Gastrocnemius medialis (tissue), 4 donors: ENCODE measurements around the gene KHNYN. TPM values are rescaled to one million over a fixed set of nuclear protein-coding genes. Genes with fewer than 3 reads are reported as not detected.
A peak's percentile ranks its signal among the peaks of the same experiment; 100 is the strongest.

Experiments
- ATAC-seq, 2 donors: fragments of 150-250 bp; one replicate each; pipeline ENCODE4 v1.9.1; 2016
- DNase-seq, 2 donors: peaks; one replicate each; pipeline ENCODE4 v3.0.0-alpha.2; 2019
- H3K27ac ChIP-seq, 4 donors: fragments of 200-600 bp; sonication (generic); 1 replicate in 1 of 4; 2 replicates in 3 of 4; pipeline ENCODE4 v1.5.1; 2016 to 2018; ENCODE audit warnings: mild to moderate bottlenecking in 2 of 4, moderate library complexity in 1 of 4
- H3K27me3 ChIP-seq, 3 donors: fragments of 200-600 bp; sonication (generic) in 2 of 3; 1 replicate in 1 of 3; 2 replicates in 2 of 3; pipeline versions ENCODE4 v1.5.1 to v1.6.0; 2016 to 2019; ENCODE audit warnings: mild to moderate bottlenecking in 1 of 3, moderate library complexity in 1 of 3
- H3K36me3 ChIP-seq, 2 donors: fragments of 200-600 bp; sonication (generic) in 1 of 2; one replicate each; pipeline ENCODE4 v1.5.1; 2017 to 2018
- H3K4me1 ChIP-seq, 2 donors: fragments of 200-600 bp; sonication (generic) in 1 of 2; one replicate each; pipeline ENCODE4 v1.5.1; 2016 to 2017; ENCODE audit warnings: mild to moderate bottlenecking in 2 of 2
- H3K4me3 ChIP-seq, 4 donors: fragments of 200-600 bp; sonication (generic) in 3 of 4; 1 replicate in 1 of 4; 2 replicates in 3 of 4; pipeline ENCODE4 v1.5.1; 2016 to 2019; ENCODE audit warnings: mild to moderate bottlenecking in 2 of 4
- H3K9me3 ChIP-seq, 3 donors: fragments of 200-600 bp; sonication (generic) in 2 of 3; 1 replicate in 1 of 3; 2 replicates in 2 of 3; pipeline ENCODE4 v1.5.1; 2016 to 2019
- CTCF ChIP-seq, 5 experiments: fragments of 450-650 bp in 3 of 5; fragments of 200-600 bp in 2 of 5; sonication (generic) in 2 of 5; IDR thresholded peaks in 4 of 5; conservative IDR thresholded peaks in 1 of 5; 1 replicate in 4 of 5; 2 replicates in 1 of 5; pipeline ENCODE4 v1.5.1; 2016 to 2019; ENCODE audit warnings: antibody characterized with exemption in 5 of 5, mild to moderate bottlenecking in 3 of 5, moderate library complexity in 3 of 5
- POLR2A ChIP-seq, 2 donors: fragments of 450-650 bp; IDR thresholded peaks; one replicate each; pipeline ENCODE4 v1.6.1; 2017; ENCODE audit warnings: antibody characterized with exemption in 2 of 2, mild to moderate bottlenecking in 2 of 2, moderate library complexity in 2 of 2
- in situ Hi-C, 4 donors: fragments of 200-750 bp; cut with MboI; loops; one replicate each; pipeline versions ENCODE4 v1.15.0 to v1.8.0; 2017; ENCODE audit warnings: low sequenced_read_pairs in 4 of 4
- intact Hi-C: fragments of 100-400 bp; cut with DNase I; formaldehyde crosslinking; loops from one replicate; pipeline ENCODE4 v1.15.1; 2023; ENCODE audit warnings: low total_unique reads
- total RNA-seq, 4 donors: library from RNA; depleted of rRNA; stranded (reverse); fragments of >200 nt; gene quantifications; one replicate each; pipeline versions ENCODE4 v1.1.0 to v1.2.3, GENCODE V29; 2016

KHNYN gene
- total RNA-seq, 4 donors from 2014 or later, result 35.1 to 50.5 (median 44.7) TPM

- TF ChIP-seq CTCF (IDR thresholded peaks at IDR 0.05 in 4 of 5, conservative IDR thresholded peaks at IDR 0.05 in 1 of 5), result no peak
- TF ChIP-seq POLR2A (IDR thresholded peaks at IDR 0.05), result no peak
- DNase-seq, result no peak
- peak overlapping the region; percentile 55 to 73 (median 70) for H3K27ac ChIP-seq
- H3K4me1 ChIP-seq, result peaks cover 12 to 27% of the 10 kb centered on the region in 2 donors
- in situ Hi-C loops (no loop called here), intact Hi-C loops (loop anchor here (5.0 kb wide), 1 partner anchor 33 kb away; the partner anchor contains the start of gene NFATC4)
- H3K27me3 ChIP-seq, result peaks cover 0 to 10% (median 0%) of the 10 kb centered on the region in 3 donors
- no peak for ATAC-seq
- H3K36me3 ChIP-seq, result no peaks in the 10 kb centered on the region
- no peaks in the 10 kb centered on the region for H3K9me3 ChIP-seq
- H3K4me3 ChIP-seq, result peak overlapping the region in 3 of 4 donors; percentile 57 to 69 (median 60)
Measured at GRCh38 chr14:24399999-24400718, 29.6 kb upstream of the KHNYN start.

GRCh38 chr14:24401810-24402702 lies 27.7 kb upstream of the KHNYN start:
- TF ChIP-seq POLR2A (IDR thresholded peaks at IDR 0.05), result no peak
- no peak for TF ChIP-seq CTCF (IDR thresholded peaks at IDR 0.05 in 4 of 5, conservative IDR thresholded peaks at IDR 0.05 in 1 of 5)
- H3K4me3 ChIP-seq, result no peak overlapping the region
- peak overlapping the region in 2 of 4 donors; percentile 16 to 32 for H3K27ac ChIP-seq
- H3K4me1 ChIP-seq, result peaks cover 12 to 27% of the 10 kb centered on the region in 2 donors
- no peaks in the 10 kb centered on the region for H3K36me3 ChIP-seq
- ATAC-seq, result no peak
- DNase-seq, result no peak
- peaks cover 0 to 10% (median 0%) of the 10 kb centered on the region in 3 donors for H3K27me3 ChIP-seq
- in situ Hi-C loops, result no loop called here
- H3K9me3 ChIP-seq, result no peaks in the 10 kb centered on the region
- intact Hi-C loops, result loop anchor here (5.0 kb wide), 1 partner anchor 35 kb away; the partner anchor contains the start of gene NFATC4

- H3K36me3 ChIP-seq, result no peaks in the 10 kb centered on the region
- peaks cover 0 to 10% (median 0%) of the 10 kb centered on the region in 3 donors for H3K27me3 ChIP-seq
- in situ Hi-C loops (no loop called here), intact Hi-C loops (loop anchor here (5.0 kb wide), 1 partner anchor 36 kb away; the partner anchor contains the start of gene NFATC4)
- ATAC-seq, result peak; percentile 36 to 40
- no peaks in the 10 kb centered on the region for H3K9me3 ChIP-seq
- DNase-seq, result no peak
- H3K4me1 ChIP-seq, result peaks cover 12 to 27% of the 10 kb centered on the region in 2 donors
- peak overlapping the region in 1 of 4 donors; percentile 16 for H3K27ac ChIP-seq
- no peak overlapping the region for H3K4me3 ChIP-seq
- no peak for TF ChIP-seq CTCF (IDR thresholded peaks at IDR 0.05 in 4 of 5, conservative IDR thresholded peaks at IDR 0.05 in 1 of 5)
Measured at GRCh38 chr14:24403294-24403998, 26.3 kb upstream of the KHNYN start.

GRCh38 chr14:24404814-24405213 lies 24.9 kb upstream of the KHNYN start:
- no peak overlapping the region for H3K27ac ChIP-seq

More at GRCh38 chr14:24404814-24405213, 24.9 kb upstream of the KHNYN start:
- H3K36me3 ChIP-seq, result no peaks in the 10 kb centered on the region
- no peak overlapping the region for H3K4me3 ChIP-seq
- no peak for DNase-seq
- no peaks in the 10 kb centered on the region for H3K27me3 ChIP-seq
- intact Hi-C loops, result loop anchor here (5.0 kb wide), 1 partner anchor 38 kb away; the partner anchor contains the start of gene NFATC4
- no peaks in the 10 kb centered on the region for H3K9me3 ChIP-seq
- no peak for ATAC-seq
- in situ Hi-C loops, result no loop called here
- no peak for TF ChIP-seq POLR2A (IDR thresholded peaks at IDR 0.05)
- no peak for TF ChIP-seq CTCF (IDR thresholded peaks at IDR 0.05 in 4 of 5, conservative IDR thresholded peaks at IDR 0.05 in 1 of 5)
- H3K4me1 ChIP-seq, result peaks cover 9 to 21% of the 10 kb centered on the region in 2 donors
